Measurements from ENCODE around the gene CEP76.

CEP76 gene

DNA sequence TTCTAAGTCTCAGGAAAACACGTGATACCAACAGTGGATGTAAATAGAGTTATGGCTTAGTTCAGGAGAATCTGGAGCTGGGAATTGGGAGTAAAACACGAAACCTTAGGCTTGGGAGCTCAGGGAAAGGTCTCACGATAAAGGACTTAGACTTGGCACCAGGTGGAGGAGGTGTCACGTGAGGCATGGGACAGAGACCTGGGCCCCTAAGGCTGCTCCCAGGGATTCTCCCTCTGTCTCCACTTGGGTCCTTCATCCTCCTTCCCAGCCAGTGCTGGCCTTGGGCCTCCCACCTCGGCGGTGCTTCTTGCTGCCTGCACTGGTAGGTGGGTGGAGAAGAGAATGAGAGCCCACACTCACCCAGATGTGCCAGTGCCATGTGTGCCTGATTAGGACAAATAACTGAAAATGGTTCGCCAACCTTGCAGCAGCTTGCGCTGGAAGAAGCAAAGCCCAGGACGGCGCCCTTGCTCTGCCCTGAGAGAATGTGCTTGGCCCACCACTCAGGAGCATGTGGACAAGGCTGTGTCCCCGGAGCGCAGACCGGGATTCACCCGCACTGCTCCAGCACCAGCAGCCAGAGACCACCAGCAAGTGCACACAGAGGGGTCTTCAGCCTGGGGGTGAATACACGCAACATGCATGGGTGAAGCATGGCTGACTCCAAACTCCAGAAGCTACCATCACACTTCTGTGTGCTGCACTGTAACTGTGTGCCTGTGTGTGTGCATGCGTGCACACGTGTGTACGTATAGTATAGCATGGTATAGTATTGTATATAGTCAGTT is 48.4 kb upstream of the CEP76 start:
- Histone ChIP-seq H3K4me3 (ENCODE audit: low read length in 2 of 2) (peak overlapping the region in 1 of 2 donors; percentile 30), H3K14ac (ENCODE audit: low read length) (peak overlapping the region; percentile 67), H3K9ac (ENCODE audit: low read depth, low read length, poor library complexity) (no peak overlapping the region), H2BK5ac (ENCODE audit: low read length) (no peak overlapping the region), H2BK15ac (ENCODE audit: low read length) (no peak overlapping the region), H3K79me1 (ENCODE audit: low read depth, low read length) (no peaks in the 10 kb centered on the region), H4K91ac (ENCODE audit: low read depth, low read length, poor library complexity) (no peak overlapping the region), H3K4me1 (ENCODE audit: control insufficient read depth in 2 of 2, insufficient read depth in 1 of 2, low read depth in 1 of 2, low read length in 2 of 2) (peaks cover 0 to 8% of the 10 kb centered on the region in 2 donors), H2AK5ac (ENCODE audit: low read depth, low read length) (no peak overlapping the region), H3K9me3 (replicated peaks in 1 of 2; ENCODE audit: control insufficient read depth in 2 of 2, insufficient read depth in 1 of 2, low read depth in 1 of 2, low read length in 2 of 2) (no peaks in the 10 kb centered on the region), H3K18ac (ENCODE audit: low read length) (peak overlapping the region; percentile 9), H2AFZ (ENCODE audit: low read length) (peak overlapping the region; percentile 48), H3K23ac (ENCODE audit: low read depth, low read length, poor library complexity) (no peak overlapping the region), H3K27me3 (ENCODE audit: control insufficient read depth in 3 of 3, insufficient read depth in 3 of 3, low read depth in 1 of 3, low read length in 3 of 3) (no peaks in the 10 kb centered on the region), H3K27ac (replicated peaks; ENCODE audit: low read length) (no peak overlapping the region), H3K36me3 (replicated peaks in 1 of 2; ENCODE audit: control insufficient read depth in 2 of 2, insufficient read depth in 2 of 2, low read length in 2 of 2) (no peaks in the 10 kb centered on the region), H2BK120ac (ENCODE audit: low read depth, low read length) (no peak overlapping the region), H2BK12ac (ENCODE audit: low read length) (no peak overlapping the region), H4K8ac (ENCODE audit: low read depth, low read length) (no peak overlapping the region), H3K4me2 (ENCODE audit: insufficient read depth, low read length, poor library complexity, severe bottlenecking) (no peak overlapping the region), H3K4ac (ENCODE audit: low read length) (no peak overlapping the region)
- no peak for DNase-seq (ENCODE audit: low spot score)
- WGBS, 2 donors (ENCODE audit: extremely low coverage in 2 of 2, insufficient read length in 2 of 2, insufficient replicate concordance in 1 of 2): no CpG with 5 or more reads among the region's 18 CpGs

DNA sequence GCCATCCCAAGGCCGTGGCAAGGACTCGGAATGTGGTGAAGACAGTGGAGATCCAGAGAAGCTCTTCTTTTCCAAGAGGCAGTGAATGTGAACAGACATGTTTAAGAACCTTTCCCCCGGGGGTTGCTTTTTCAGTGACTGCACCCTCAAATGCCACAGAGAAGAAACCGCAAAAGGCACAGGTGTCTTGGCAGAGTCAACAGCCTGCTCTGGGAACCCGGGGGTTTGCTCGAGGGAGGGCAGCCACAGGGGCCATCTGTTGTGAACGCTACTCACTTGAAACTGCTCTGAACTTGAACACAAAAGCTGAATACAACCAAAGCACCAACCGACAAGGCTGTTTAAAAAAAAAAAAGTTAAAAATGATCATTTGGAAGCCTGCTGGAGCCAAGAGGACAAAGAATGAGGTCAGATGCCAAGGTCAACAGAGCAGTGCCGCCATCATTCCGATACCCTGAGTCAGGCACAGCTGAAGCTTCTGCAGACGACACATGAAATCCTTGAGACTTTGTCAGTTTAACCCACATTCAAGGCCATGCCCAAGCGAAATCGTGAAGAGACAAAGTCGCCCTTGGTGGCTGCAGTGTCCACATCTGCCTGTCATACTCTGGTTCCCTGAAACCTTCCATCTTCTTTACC is 47.7 kb upstream of the CEP76 start:
- no peak overlapping the region for H4K8ac ChIP-seq (ENCODE audit: low read depth, low read length)
- H3K9ac ChIP-seq (ENCODE audit: low read depth, low read length, poor library complexity): no peak overlapping the region
- no peak overlapping the region for H3K18ac ChIP-seq (ENCODE audit: low read length)
- H3K27ac ChIP-seq (replicated peaks; ENCODE audit: low read length): no peak overlapping the region
- no peaks in the 10 kb centered on the region for H3K36me3 ChIP-seq (replicated peaks in 1 of 2; ENCODE audit: control insufficient read depth in 2 of 2, insufficient read depth in 2 of 2, low read length in 2 of 2)
- no peak overlapping the region for H4K91ac ChIP-seq (ENCODE audit: low read depth, low read length, poor library complexity)
- H3K9me3 ChIP-seq (replicated peaks in 1 of 2; ENCODE audit: control insufficient read depth in 2 of 2, insufficient read depth in 1 of 2, low read depth in 1 of 2, low read length in 2 of 2): no peaks in the 10 kb centered on the region
- H3K4me2 ChIP-seq (ENCODE audit: insufficient read depth, low read length, poor library complexity, severe bottlenecking): no peak overlapping the region
- no peaks in the 10 kb centered on the region for H3K27me3 ChIP-seq (ENCODE audit: control insufficient read depth in 3 of 3, insufficient read depth in 3 of 3, low read depth in 1 of 3, low read length in 3 of 3)
- H3K4me1 ChIP-seq (ENCODE audit: control insufficient read depth in 2 of 2, insufficient read depth in 1 of 2, low read depth in 1 of 2, low read length in 2 of 2): peaks cover 0 to 8% of the 10 kb centered on the region in 2 donors
- H2BK12ac ChIP-seq (ENCODE audit: low read length): no peak overlapping the region
- no peak overlapping the region for H3K4ac ChIP-seq (ENCODE audit: low read length)
- no peak overlapping the region for H2BK120ac ChIP-seq (ENCODE audit: low read depth, low read length)
- peak overlapping the region; percentile 48 for H2AFZ ChIP-seq (ENCODE audit: low read length)
- H2AK5ac ChIP-seq (ENCODE audit: low read depth, low read length): no peak overlapping the region
- peak overlapping the region in 1 of 2 donors; percentile 35 for H3K4me3 ChIP-seq (ENCODE audit: low read length in 2 of 2)
- H2BK15ac ChIP-seq (ENCODE audit: low read length): no peak overlapping the region
- no peaks in the 10 kb centered on the region for H3K79me1 ChIP-seq (ENCODE audit: low read depth, low read length)
- H2BK5ac ChIP-seq (ENCODE audit: low read length): no peak overlapping the region
- H3K23ac ChIP-seq (ENCODE audit: low read depth, low read length, poor library complexity): no peak overlapping the region
- no peak overlapping the region for H3K14ac ChIP-seq (ENCODE audit: low read length)
- DNase-seq (ENCODE audit: low spot score): no peak
- no CpG with 5 or more reads among the region's 14 CpGs for WGBS, 2 donors (ENCODE audit: extremely low coverage in 2 of 2, insufficient read length in 2 of 2, insufficient replicate concordance in 1 of 2)

DNA sequence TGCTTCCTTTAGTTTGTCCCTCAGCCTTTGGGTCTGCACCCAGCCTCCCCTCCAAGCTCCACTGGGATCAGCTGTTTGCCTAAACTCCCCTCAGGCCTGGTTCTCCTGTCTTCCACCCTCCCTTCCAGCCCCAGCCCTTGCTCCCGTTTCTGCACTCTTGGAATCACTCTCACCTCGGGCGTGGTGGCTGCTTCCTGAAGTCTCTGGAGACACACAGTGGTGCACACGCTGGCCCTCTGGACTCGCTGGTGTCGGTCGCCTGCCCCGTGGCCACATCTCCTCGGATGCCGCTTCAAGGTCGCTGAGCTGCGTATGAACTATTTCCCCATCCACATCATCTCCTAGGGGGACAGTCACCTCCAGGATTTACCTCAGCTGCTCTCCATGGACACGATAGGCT is 46.6 kb upstream of the CEP76 start:
- no peak for DNase-seq (ENCODE audit: low spot score)
- Histone ChIP-seq H3K27ac (replicated peaks; ENCODE audit: low read length) (no peak overlapping the region), H3K9me3 (replicated peaks in 1 of 2; ENCODE audit: control insufficient read depth in 2 of 2, insufficient read depth in 1 of 2, low read depth in 1 of 2, low read length in 2 of 2) (no peaks in the 10 kb centered on the region), H2BK5ac (ENCODE audit: low read length) (no peak overlapping the region), H2BK15ac (ENCODE audit: low read length) (no peak overlapping the region), H3K27me3 (ENCODE audit: control insufficient read depth in 3 of 3, insufficient read depth in 3 of 3, low read depth in 1 of 3, low read length in 3 of 3) (no peaks in the 10 kb centered on the region), H3K4me1 (ENCODE audit: control insufficient read depth in 2 of 2, insufficient read depth in 1 of 2, low read depth in 1 of 2, low read length in 2 of 2) (peaks cover 0 to 8% of the 10 kb centered on the region in 2 donors), H3K23ac (ENCODE audit: low read depth, low read length, poor library complexity) (no peak overlapping the region), H2AFZ (ENCODE audit: low read length) (no peak overlapping the region), H4K8ac (ENCODE audit: low read depth, low read length) (no peak overlapping the region), H3K9ac (ENCODE audit: low read depth, low read length, poor library complexity) (peak overlapping the region; percentile 9), H3K36me3 (replicated peaks in 1 of 2; ENCODE audit: control insufficient read depth in 2 of 2, insufficient read depth in 2 of 2, low read length in 2 of 2) (no peaks in the 10 kb centered on the region), H3K18ac (ENCODE audit: low read length) (peak overlapping the region; percentile 64), H2BK120ac (ENCODE audit: low read depth, low read length) (no peak overlapping the region), H2AK5ac (ENCODE audit: low read depth, low read length) (peak overlapping the region; percentile 46), H4K91ac (ENCODE audit: low read depth, low read length, poor library complexity) (no peak overlapping the region), H3K4ac (ENCODE audit: low read length) (no peak overlapping the region), H2BK12ac (ENCODE audit: low read length) (no peak overlapping the region), H3K79me1 (ENCODE audit: low read depth, low read length) (no peaks in the 10 kb centered on the region), H3K4me3 (ENCODE audit: low read length in 2 of 2) (no peak overlapping the region), H3K14ac (ENCODE audit: low read length) (no peak overlapping the region), H3K4me2 (ENCODE audit: insufficient read depth, low read length, poor library complexity, severe bottlenecking) (no peak overlapping the region)
- no CpG with 5 or more reads among the region's 13 CpGs for WGBS, 2 donors (ENCODE audit: extremely low coverage in 2 of 2, insufficient read length in 2 of 2, insufficient replicate concordance in 1 of 2)

DNA sequence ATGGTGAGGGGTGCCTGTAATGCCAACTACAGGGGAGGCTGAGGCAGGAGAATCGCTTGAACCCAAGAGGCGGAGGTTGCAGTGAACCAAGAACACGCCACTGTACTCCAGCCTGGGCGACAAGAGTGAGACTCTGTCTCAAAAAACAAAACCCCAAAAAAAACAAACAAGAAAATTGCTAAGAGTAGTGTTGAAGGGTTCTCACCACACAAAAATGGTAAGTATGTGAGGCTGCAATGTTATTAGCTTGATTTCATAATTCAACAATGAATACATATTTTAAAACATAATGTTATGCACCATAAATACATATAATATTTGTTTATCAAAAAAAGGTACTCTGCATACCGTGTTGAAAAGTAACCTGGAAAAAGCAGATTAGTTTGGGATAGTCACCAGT is 46.1 kb upstream of the CEP76 start:
- no peak for DNase-seq (ENCODE audit: low spot score)
- Histone ChIP-seq H3K23ac (ENCODE audit: low read depth, low read length, poor library complexity) (no peak overlapping the region), H3K36me3 (replicated peaks in 1 of 2; ENCODE audit: control insufficient read depth in 2 of 2, insufficient read depth in 2 of 2, low read length in 2 of 2) (no peaks in the 10 kb centered on the region), H2BK12ac (ENCODE audit: low read length) (no peak overlapping the region), H2AK5ac (ENCODE audit: low read depth, low read length) (no peak overlapping the region), H3K4me1 (ENCODE audit: control insufficient read depth in 2 of 2, insufficient read depth in 1 of 2, low read depth in 1 of 2, low read length in 2 of 2) (peaks cover 0 to 8% of the 10 kb centered on the region in 2 donors), H2BK120ac (ENCODE audit: low read depth, low read length) (no peak overlapping the region), H3K4me3 (ENCODE audit: low read length in 2 of 2) (no peak overlapping the region), H4K8ac (ENCODE audit: low read depth, low read length) (no peak overlapping the region), H3K9ac (ENCODE audit: low read depth, low read length, poor library complexity) (no peak overlapping the region), H3K4me2 (ENCODE audit: insufficient read depth, low read length, poor library complexity, severe bottlenecking) (no peak overlapping the region), H3K4ac (ENCODE audit: low read length) (no peak overlapping the region), H3K27ac (replicated peaks; ENCODE audit: low read length) (no peak overlapping the region), H3K18ac (ENCODE audit: low read length) (no peak overlapping the region), H4K91ac (ENCODE audit: low read depth, low read length, poor library complexity) (no peak overlapping the region), H2BK5ac (ENCODE audit: low read length) (no peak overlapping the region), H3K14ac (ENCODE audit: low read length) (no peak overlapping the region), H2BK15ac (ENCODE audit: low read length) (no peak overlapping the region), H3K9me3 (replicated peaks in 1 of 2; ENCODE audit: control insufficient read depth in 2 of 2, insufficient read depth in 1 of 2, low read depth in 1 of 2, low read length in 2 of 2) (no peaks in the 10 kb centered on the region), H3K27me3 (ENCODE audit: control insufficient read depth in 3 of 3, insufficient read depth in 3 of 3, low read depth in 1 of 3, low read length in 3 of 3) (no peaks in the 10 kb centered on the region), H2AFZ (ENCODE audit: low read length) (no peak overlapping the region), H3K79me1 (ENCODE audit: low read depth, low read length) (no peaks in the 10 kb centered on the region)
- WGBS, 2 donors (ENCODE audit: extremely low coverage in 2 of 2, insufficient read length in 2 of 2, insufficient replicate concordance in 1 of 2): no CpG with 5 or more reads among the region's 5 CpGs
